Measurements from ENCODE around the gene CDH13. TPM values are rescaled to one million over a fixed set of nuclear protein-coding genes. Genes with fewer than 3 reads are reported as not detected.

Gene CDH13
- total RNA-seq, 1 donor from 2014 or later, result 46.4 TPM

- Mint-ChIP-seq H3K27ac (no peak overlapping the region), H3K36me3 (no peaks in the 10 kb centered on the region), H3K9me3 (no peaks in the 10 kb centered on the region), H3K4me1 (ENCODE audit: unreplicated experiment) (no peaks in the 10 kb centered on the region), H3K4me3 (no peak overlapping the region), H3K27me3 (peaks cover 24% of the 10 kb centered on the region)
- TF ChIP-seq, protein P1, sequence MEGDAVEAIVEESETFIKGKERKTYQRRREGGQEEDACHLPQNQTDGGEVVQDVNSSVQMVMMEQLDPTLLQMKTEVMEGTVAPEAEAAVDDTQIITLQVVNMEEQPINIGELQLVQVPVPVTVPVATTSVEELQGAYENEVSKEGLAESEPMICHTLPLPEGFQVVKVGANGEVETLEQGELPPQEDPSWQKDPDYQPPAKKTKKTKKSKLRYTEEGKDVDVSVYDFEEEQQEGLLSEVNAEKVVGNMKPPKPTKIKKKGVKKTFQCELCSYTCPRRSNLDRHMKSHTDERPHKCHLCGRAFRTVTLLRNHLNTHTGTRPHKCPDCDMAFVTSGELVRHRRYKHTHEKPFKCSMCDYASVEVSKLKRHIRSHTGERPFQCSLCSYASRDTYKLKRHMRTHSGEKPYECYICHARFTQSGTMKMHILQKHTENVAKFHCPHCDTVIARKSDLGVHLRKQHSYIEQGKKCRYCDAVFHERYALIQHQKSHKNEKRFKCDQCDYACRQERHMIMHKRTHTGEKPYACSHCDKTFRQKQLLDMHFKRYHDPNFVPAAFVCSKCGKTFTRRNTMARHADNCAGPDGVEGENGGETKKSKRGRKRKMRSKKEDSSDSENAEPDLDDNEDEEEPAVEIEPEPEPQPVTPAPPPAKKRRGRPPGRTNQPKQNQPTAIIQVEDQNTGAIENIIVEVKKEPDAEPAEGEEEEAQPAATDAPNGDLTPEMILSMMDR (conservative IDR thresholded peaks at IDR 0.05), result no peak
- DNase-seq (ENCODE audit: extremely low spot score, unreplicated experiment), result no peak
These were observed 570.7 kb downstream of the CDH13 start for GRCh38 chr16:83197450-83197849.

- Mint-ChIP-seq H3K27me3 (peaks cover 15% of the 10 kb centered on the region), H3K4me3 (no peak overlapping the region), H3K9me3 (no peaks in the 10 kb centered on the region), H3K36me3 (no peaks in the 10 kb centered on the region), H3K4me1 (ENCODE audit: unreplicated experiment) (no peaks in the 10 kb centered on the region), H3K27ac (no peak overlapping the region)
- DNase-seq (ENCODE audit: extremely low spot score, unreplicated experiment), result no peak
- TF ChIP-seq, protein P1 (conservative IDR thresholded peaks at IDR 0.05), result no peak
These were observed 572.2 kb downstream of the CDH13 start for GRCh38 chr16:83198977-83199376.

DNA sequence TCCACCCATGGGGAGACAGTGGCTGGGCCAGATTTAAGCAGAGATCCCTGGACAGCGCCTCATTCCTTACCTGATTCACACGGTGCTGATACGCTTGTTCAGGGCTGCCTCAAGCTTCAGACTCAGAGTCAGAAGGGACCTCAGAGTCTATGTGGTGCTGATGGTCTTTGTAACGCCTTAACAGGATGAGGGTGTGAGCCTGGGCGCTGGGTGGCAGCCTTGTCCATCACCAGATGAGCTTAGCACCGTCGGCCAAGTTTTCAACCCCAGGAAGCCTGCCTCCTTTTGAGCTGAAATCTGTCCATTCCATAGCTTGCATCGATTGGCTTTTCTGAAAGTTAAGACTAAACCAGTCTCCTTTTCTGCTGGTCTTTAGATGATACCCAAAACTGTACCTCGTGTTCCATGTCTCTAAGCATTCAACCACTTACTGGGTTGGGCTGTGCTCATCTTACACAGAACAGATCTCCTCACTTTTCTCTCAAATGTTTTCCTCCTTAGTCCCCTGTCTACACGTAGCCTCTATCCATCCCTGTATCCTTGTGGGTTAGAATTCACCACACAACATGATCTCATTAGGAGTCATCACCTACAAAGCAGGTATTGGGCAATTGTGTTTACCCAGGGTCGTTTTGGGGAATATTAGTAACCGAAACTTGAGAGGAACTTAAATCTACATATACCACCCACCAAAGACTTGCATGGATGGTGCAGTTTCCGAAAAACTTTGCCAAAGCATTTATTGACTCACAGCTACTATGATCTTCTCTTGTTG lies 573.4 kb downstream of the CDH13 start:
- Mint-ChIP-seq H3K36me3 (no peaks in the 10 kb centered on the region), H3K27me3 (peaks cover 13% of the 10 kb centered on the region), H3K4me1 (ENCODE audit: unreplicated experiment) (no peaks in the 10 kb centered on the region), H3K27ac (no peak overlapping the region), H3K9me3 (no peaks in the 10 kb centered on the region), H3K4me3 (no peak overlapping the region)
- DNase-seq (ENCODE audit: extremely low spot score, unreplicated experiment), result no peak
- TF ChIP-seq, protein P1 (conservative IDR thresholded peaks at IDR 0.05), result no peak

DNA sequence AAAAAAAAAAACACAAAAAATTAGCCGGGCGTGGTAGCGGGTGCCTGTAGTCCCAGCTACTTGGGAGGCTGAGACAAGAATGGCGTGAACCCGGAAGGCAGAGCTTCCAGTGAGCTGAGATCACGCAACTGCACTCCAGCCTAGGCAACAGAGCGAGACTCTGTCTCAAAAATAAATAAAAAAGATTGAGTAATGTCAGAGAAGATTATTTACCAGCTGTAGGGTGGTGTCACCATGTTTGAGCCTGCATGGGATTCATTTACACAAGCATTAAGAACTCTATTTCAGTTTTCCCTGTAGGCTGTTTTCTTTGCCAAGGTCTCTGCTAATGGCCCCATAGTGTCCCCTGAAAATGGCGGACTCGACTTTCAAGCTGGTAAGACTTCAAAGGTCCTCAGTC lies 575.0 kb downstream of the CDH13 start:
- H3K27ac Mint-ChIP-seq, result no peak overlapping the region
- H3K36me3 Mint-ChIP-seq, result no peaks in the 10 kb centered on the region
- H3K4me3 Mint-ChIP-seq, result no peak overlapping the region
- TF ChIP-seq, protein P1 (conservative IDR thresholded peaks at IDR 0.05), result no peak
- H3K27me3 Mint-ChIP-seq, result peaks cover 6% of the 10 kb centered on the region
- no peaks in the 10 kb centered on the region for H3K9me3 Mint-ChIP-seq
- no peaks in the 10 kb centered on the region for H3K4me1 Mint-ChIP-seq (ENCODE audit: unreplicated experiment)
- no peak for DNase-seq (ENCODE audit: extremely low spot score, unreplicated experiment)

- Mint-ChIP-seq H3K27ac (no peak overlapping the region), H3K36me3 (no peaks in the 10 kb centered on the region), H3K4me1 (ENCODE audit: unreplicated experiment) (no peaks in the 10 kb centered on the region), H3K9me3 (no peaks in the 10 kb centered on the region), H3K27me3 (peaks cover 6% of the 10 kb centered on the region), H3K4me3 (no peak overlapping the region)
- TF ChIP-seq, protein P1 (conservative IDR thresholded peaks at IDR 0.05), result no peak
- DNase-seq (ENCODE audit: extremely low spot score, unreplicated experiment), result no peak
These were observed 579.1 kb downstream of the CDH13 start for GRCh38 chr16:83205896-83206295.
